HG03354 (cell line): Measurements from ENCODE around the gene MSH5.
"Not testable (repeated sequence)": the region's sequence is repeated elsewhere in the genome, so short reads cannot be mapped to it uniquely, and the experiment has no call there.

ENCODE experiments used
- ATAC-seq: cut with Tn5 transposase; IDR thresholded peaks from one replicate; pipeline ENCODE4 v1.9.1; 2021; ENCODE audit warnings: mild to moderate bottlenecking; ENCODE audit not compliant: unreplicated experiment, poor library complexity, severe bottlenecking

Gene MSH5

GRCh38 chr6:31739639-31740396, at the start of gene MSH5:
Gene MSH5 (plus strand): TSS chr6:31740005. CDS start chr6:31740467, 462 bp downstream.
- ATAC-seq, result peak; percentile 72

DNA sequence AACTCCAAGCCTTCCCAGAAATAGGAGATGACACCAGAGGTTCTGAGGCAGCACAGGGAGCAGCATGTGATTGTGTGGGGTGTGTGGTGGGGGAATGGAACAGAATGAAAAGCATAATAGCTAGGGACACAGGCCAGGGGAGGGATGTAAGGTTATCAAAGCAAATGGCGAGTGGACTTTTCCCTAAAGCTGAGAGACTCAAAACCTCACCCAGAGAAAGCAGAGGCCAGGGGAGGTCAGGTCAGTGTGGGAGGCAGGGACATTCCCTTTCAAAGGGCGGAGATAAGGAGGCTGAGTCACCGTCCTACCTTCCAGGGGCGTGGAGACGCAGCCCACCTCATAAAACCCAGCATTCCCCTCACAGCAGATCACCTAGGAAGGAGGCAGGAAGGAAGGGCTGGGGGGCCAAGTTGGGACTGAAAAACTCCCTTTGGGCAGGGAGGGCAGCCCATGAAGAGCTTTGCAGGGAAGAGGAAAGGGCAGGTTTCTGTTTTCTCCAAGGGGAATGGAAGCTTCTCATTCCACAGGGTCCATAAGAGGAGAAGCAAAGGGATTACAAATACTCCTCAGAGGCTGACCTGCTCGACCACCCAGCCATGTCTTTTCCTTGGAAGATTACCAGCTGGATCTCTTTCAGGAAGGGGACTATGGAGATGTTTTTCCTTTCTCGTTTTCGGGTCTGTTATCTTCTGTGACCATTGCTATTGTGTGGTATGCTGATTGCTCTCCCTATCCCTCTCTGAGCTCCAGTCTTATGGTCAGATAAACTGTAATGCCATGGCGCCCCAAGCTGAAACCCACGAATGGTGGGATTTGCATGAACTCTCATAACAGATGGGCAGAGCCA, 49.4 kb upstream of the MSH5 start:
- no peak for ATAC-seq

DNA sequence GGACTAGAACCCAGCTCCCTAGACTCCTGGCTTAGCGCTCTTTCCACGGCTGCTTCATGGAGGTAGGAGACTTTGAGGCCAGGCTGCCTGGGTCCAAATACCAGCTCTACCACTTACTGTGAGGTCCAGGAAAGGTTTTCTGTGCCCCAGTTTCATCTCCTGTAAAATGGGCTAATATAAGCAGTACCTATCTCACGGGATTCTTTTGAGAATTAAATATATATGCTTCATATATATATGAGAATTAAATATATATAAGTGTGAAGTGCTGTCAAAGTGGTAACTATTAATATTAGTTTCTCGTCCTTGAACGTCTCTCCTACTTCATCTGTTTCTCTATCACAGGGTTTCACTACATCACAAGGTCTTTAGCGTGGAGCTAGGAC, 48.7 kb upstream of the MSH5 start:
- no peak for ATAC-seq

DNA sequence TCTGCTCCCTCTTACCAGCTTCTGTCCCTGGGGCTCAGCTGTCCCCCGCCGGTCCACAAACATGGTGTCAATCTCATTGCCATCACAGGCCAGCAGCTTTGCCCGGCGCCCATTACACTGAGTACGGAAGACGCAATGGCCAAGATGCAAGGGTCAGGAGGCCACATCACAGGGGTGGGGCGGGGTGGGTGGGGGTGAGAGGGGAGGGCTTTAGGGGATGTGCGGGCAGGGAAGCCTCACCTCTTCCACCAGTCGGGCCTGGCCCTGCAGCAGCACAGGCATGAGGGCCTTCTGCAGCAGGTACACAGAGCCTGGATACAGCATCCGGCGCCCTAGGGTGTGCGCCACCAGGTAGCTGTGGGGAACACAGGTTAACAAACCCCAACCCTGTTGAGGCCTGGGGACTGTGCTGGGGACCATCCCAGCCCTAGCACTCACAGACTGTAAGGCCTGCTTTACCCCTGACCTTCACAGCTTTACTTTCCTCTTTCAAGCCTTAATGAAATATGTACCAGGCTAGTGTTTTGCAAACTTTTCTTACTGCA, 48.2 kb upstream of the MSH5 start:
- no peak for ATAC-seq

DNA sequence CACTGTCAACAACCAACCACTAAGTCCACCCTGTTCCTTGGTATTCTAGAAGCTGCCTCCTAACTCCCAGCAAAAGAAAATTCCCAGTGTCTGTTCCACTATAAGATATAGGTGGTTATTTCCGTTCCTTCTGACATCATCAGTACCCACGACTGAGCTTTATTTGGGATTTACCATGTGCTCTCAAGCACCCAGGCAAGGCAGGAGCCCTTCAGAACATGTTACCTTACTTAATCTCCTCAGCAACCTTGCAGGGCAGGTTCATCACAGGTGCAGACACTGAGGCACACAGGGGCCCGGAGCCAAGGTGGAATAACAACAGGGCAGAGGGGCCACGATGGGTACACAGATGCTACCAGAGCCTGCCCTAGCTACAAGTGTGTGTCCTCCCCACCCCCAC, 47.5 kb upstream of the MSH5 start:
- ATAC-seq, result no peak

GRCh38 chr6:31692886-31693285, 46.9 kb upstream of the MSH5 start:
- no peak for ATAC-seq

DNA sequence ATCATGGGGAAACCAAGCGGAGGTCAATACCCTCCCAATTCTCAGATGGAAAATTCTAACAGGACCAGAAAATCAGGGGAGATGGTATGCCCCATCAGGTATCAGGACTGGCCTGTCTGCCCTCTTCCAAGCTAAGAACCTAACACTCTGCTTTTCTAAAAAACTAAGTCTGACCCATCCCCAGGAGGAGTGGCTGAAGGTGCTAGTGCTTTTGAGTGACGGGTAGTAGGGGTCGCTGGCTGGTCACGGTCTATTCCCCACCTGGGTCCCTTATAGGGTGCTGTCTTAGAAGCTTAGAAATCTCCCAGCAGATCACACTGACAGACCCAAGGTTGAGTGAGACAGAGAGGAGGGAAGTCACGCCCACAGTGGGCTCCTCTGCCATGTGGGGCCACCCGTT, 46.3 kb upstream of the MSH5 start:
- ATAC-seq, result no peak

GRCh38 chr6:31697555-31697954, 42.2 kb upstream of the MSH5 start:
- ATAC-seq, result no peak

DNA sequence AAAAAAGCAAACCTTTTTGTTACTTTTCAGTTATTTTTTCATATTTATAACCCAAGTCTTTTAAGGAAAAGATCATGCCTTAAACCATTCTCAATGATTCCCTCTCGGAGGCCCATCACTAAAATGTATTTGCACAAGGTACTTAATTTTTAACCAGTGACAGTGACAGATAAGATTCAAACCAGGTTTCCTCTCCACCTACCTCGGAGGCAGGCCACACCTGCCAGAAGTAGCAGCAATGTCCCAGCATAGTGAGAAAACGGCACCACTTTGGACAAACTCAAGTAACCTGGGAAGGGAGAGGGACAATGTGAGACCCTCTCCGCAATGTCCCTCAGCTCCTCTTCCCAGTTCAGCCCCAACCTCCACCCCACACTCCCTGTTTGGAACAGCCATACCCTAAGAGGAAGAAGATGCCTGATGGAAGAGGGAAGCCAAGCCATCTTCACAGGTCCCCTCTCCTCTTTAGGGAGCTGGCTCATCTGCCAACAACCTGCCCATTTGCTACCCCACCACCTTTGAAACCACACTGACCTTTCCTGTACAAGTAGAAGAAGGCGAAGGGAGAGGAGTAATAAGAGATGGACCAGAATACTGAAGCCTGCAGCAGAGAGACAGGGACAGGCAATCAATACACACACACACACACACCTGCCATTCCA, 38.9 kb upstream of the MSH5 start:
- no peak for ATAC-seq

GRCh38 chr6:31701666-31702404, 38.0 kb upstream of the MSH5 start:
- ATAC-seq, result no peak

DNA sequence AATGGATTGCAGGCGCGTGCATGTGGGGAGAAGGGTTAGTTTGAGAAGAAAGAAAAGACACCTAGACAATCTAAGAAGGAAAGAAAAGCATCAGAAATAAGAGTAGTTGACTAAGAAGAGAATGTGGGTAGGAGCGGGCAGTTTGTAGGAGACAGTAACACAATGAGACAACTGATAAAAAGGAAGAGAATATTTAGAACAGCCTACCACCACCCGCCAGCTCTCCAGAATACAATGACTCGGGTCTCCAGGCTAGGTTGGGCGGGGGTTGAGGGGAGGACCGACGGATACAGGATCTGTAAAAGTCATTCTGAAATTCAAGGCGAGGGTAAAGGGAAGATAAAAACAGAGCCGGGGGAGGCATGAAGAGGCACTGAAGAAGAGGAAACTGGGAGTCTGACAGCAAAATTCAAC, 37.4 kb upstream of the MSH5 start:
- ATAC-seq, result no peak

DNA sequence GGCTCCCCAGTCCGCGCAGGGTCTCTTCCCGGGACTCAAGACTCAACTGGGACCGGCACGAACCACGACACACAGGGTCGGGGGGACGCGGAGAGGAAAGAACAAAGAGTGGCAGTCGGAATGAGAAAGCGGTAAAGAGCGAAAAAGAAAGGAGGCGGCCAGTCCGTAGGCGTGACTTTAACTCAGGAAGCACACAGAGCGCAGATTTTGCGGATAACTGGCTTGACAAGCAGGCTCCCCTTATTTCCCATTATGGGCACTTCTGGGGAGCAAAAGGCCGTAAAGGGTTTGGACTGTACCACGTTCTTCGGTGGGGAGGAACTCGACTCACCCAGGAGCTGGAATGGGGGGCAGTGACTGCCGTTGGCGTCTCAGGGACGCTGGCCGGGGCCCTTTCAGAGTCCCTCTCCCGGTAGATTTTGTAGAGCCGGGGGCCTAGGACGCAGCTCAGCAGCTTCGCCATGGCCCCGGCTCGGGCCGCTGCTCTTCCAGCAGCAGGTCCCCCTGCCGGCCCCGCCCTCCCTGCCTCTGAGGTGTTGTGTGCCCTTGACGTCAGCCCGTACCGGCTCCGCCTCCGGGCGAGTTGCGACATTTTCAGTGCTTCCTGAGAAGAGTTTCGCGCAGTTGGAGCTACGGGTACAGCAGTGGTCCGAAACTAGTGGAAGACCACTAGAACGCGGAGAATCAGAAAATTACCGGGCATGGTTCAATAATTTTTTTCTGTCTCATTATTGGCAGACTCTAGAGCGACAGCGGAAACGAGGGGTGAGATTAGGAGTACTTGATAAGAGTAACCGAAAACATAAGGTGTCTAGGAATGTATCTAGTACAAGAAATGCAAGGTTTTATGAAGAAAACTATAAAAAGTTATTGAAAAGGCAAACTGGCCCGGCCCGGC, 36.7 kb upstream of the MSH5 start, which contains the start of gene ABHD16A:
Gene ABHD16A, minus strand, starts transcription at position 506 of the 898 bp plus-strand sequence. Its CDS starts 43 bp downstream, at position 463.
- ATAC-seq, result peak; percentile 87

DNA sequence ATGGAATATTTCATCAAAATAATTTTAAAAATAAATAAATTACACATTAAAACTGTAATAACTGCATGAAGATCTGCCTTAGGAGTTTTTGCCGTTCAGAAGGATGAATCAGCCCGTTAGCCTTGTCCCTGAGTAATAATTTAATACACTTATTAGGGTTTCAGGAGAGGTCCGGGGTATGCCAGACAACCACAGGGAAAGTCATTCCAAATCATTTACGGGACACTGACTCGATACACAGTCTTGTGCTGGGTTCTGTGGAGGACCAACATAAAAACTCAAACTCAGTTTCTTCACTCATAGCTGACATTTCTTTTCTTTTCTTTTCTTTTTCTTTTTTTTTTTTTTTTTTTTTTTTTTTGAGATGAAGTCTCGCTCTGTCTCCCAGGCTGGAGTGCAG, 33.9 kb upstream of the MSH5 start:
- no peak for ATAC-seq

GRCh38 chr6:31706599-31706998, 33.2 kb upstream of the MSH5 start, which contains the start of gene LY6G6F:
Gene LY6G6F (plus strand): TSS chr6:31706866. CDS start chr6:31706907, 41 bp downstream.
- ATAC-seq, result no peak

DNA sequence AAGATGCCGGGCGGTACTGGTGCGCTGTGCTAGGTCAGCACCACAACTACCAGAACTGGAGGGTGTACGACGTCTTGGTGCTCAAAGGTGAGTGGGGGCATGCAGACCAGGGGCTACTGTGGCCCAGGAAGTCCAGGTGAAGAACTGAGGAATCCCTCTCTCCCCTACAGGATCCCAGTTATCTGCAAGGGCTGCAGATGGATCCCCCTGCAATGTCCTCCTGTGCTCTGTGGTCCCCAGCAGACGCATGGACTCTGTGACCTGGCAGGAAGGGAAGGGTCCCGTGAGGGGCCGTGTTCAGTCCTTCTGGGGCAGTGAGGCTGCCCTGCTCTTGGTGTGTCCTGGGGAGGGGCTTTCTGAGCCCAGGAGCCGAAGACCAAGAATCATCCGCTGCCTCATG, 32.1 kb upstream of the MSH5 start:
- ATAC-seq, result no peak

- ATAC-seq, result no peak
These were observed 31.6 kb upstream of the MSH5 start for GRCh38 chr6:31708224-31708623.

DNA sequence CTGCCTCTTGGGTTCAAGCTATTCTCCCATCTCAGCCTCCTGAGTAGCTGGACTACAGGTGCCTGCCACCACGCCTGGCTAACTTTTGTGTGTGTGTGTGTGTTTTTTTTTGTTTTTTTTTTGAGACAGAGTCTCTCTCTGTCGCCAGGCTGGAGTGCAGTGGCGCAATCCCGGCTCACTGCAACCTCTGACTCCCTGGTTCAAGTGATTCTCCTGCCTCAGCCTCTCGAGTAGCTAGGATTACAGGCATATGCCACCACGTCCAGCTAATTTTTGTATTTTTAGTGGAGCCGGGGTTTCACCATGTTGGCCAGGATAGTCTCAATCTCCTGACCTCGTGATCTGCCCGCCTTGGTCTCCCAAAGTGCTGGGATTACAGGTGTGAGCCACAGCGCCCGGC, 30.6 kb upstream of the MSH5 start:
- ATAC-seq, result not testable (repeated sequence)

DNA sequence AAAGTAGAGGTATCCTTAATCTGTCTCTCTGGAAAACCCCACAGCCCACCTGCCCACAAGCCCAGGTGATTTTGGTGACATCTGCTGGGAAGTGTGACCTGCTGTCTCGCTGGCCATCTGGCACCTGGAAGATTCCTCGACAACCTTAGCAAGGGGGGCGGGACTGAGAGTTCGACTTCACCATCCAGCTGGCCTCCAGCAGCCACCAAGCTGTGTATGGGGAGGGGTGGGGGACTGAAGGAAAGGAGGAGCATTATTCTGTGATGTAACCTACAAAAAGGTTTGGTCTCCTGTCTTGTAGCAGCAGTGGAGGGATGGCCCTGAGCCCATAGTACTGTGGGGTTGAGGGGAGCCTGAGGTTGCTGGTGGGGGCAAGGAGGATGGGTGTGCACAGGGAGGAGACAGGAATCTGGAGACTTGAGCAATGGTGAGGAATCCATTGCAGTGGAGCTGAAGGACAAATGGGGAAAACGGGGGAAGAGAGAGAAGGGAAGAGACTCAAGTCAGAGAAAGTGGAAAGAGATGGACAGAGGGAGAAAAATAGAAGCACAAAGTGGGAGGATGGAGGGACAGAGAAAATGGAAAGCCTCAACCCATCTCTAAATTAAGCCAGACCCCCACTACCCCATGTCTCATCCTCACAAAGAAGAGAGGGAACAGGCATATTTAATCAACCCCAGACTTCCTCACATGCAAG, 29.1 kb upstream of the MSH5 start:
- ATAC-seq, result no peak
